ENCODE results near the gene RUBCNL.

Gene RUBCNL

DNA sequence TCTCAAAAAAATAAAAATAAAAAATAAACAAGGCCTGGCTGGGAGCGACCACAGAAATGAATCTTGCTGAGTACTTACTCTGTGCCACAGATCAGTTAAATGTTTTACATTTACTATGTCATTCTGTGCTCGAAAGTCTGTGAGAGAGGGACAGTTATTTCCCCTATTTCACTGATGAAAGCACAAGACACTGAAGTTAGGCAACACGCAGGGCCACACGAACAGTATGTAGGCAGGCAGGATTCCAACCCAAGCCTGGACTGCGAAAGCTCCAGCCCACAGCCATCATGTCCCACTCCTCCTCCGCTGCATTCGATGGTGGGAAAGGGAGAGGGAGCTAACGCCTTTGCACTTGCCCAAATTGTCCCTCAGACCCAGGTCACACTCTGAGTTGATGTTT lies 34.2 kb downstream of the RUBCNL start:
- H3K9me3 ChIP-seq (ENCODE audit: severe bottlenecking): no peaks in the 10 kb centered on the region
- no peak for DNase-seq
- no peaks in the 10 kb centered on the region for H3K27me3 ChIP-seq (ENCODE audit: insufficient read depth, low read depth, severe bottlenecking)
- no peak overlapping the region for H3K27ac ChIP-seq
- no peak for TF ChIP-seq CTCF (IDR thresholded peaks at IDR 0.05; ENCODE audit: low read depth, low read length)
- H3K36me3 ChIP-seq: no peaks in the 10 kb centered on the region
- H3K4me3 ChIP-seq (ENCODE audit: low read depth, low read length): no peak overlapping the region

DNA sequence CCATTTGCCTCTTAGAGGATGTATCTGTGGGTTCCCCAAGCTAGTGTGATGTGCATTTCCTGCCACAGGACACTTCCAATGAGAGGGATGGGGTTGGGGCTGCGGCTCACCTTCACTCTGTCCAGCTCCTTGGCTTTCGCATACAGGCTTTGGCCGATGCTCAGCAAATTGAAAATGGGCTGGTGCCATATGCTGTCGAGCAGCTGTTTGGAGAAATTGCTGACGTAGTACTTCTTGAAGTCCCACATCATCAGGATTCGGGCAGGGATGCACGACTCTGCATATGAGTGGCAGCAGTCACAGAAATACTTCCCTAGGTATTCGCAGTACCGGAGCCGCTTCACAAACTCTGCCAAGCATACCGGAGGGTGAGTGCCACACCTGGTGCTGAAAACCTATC lies 37.0 kb downstream of the RUBCNL start:
- no peak for DNase-seq
- no peak overlapping the region for H3K27ac ChIP-seq
- H3K9me3 ChIP-seq (ENCODE audit: severe bottlenecking): no peaks in the 10 kb centered on the region
- no peaks in the 10 kb centered on the region for H3K36me3 ChIP-seq
- H3K27me3 ChIP-seq (ENCODE audit: insufficient read depth, low read depth, severe bottlenecking): no peaks in the 10 kb centered on the region
- H3K4me3 ChIP-seq (ENCODE audit: low read depth, low read length): no peak overlapping the region
- TF ChIP-seq CTCF (IDR thresholded peaks at IDR 0.05; ENCODE audit: low read depth, low read length): no peak

DNA sequence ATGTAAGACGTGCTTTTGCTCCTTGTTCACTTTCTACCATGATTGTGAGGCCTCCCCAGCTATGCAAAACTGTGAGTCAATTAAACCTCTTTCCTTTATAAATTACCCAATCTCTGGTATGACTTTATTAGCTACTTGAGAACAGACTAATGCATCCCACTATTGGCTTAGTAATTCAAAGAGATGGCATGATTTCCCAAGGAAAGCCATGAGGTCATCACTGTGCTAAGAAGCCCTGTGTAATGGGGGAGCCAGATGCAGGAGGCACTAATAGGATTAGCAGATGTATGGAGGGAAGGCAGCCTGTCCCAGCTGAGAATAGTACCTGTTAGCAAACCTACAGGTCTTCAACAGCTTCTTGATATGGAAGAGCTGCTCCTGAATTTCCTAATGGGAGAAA lies 38.1 kb downstream of the RUBCNL start:
- TF ChIP-seq CTCF (IDR thresholded peaks at IDR 0.05; ENCODE audit: low read depth, low read length): no peak
- no peaks in the 10 kb centered on the region for H3K27me3 ChIP-seq (ENCODE audit: insufficient read depth, low read depth, severe bottlenecking)
- H3K4me3 ChIP-seq (ENCODE audit: low read depth, low read length): no peak overlapping the region
- H3K27ac ChIP-seq: no peak overlapping the region
- DNase-seq: peak; percentile 71
- H3K36me3 ChIP-seq: no peaks in the 10 kb centered on the region
- no peaks in the 10 kb centered on the region for H3K9me3 ChIP-seq (ENCODE audit: severe bottlenecking)

- Histone ChIP-seq H3K4me3 (ENCODE audit: low read depth, low read length) (no peak overlapping the region), H3K9me3 (ENCODE audit: severe bottlenecking) (no peaks in the 10 kb centered on the region), H3K27me3 (ENCODE audit: insufficient read depth, low read depth, severe bottlenecking) (no peaks in the 10 kb centered on the region), H3K27ac (no peak overlapping the region), H3K36me3 (no peaks in the 10 kb centered on the region)
- DNase-seq: no peak
- no peak for TF ChIP-seq CTCF (IDR thresholded peaks at IDR 0.05; ENCODE audit: low read depth, low read length)
Observed at GRCh38 chr13:46347277-46347676, 39.8 kb downstream of the RUBCNL start.

DNA sequence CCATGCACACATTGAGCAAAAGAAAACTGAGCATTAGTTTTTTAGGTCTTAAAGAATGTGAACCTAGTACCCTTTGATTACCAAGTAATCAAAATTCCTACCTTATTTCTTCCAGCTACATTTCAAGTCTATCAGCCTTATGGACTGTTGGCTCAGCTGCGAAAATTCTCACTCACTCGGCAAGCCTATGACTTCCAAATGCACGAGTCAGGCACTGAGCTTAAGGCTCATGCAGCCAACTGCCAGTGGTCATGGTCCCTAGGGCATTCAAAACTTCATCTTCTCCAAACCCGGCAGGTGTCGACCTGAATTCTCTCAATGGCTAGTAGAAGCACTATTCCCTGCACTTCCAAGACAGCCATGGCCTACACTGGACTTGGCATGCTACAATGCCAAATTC lies 41.2 kb downstream of the RUBCNL start:
- DNase-seq: no peak
- H3K9me3 ChIP-seq (ENCODE audit: severe bottlenecking): no peaks in the 10 kb centered on the region
- H3K36me3 ChIP-seq: no peaks in the 10 kb centered on the region
- H3K27me3 ChIP-seq (ENCODE audit: insufficient read depth, low read depth, severe bottlenecking): no peaks in the 10 kb centered on the region
- TF ChIP-seq CTCF (IDR thresholded peaks at IDR 0.05; ENCODE audit: low read depth, low read length): no peak
- no peak overlapping the region for H3K4me3 ChIP-seq (ENCODE audit: low read depth, low read length)
- H3K27ac ChIP-seq: no peak overlapping the region

DNA sequence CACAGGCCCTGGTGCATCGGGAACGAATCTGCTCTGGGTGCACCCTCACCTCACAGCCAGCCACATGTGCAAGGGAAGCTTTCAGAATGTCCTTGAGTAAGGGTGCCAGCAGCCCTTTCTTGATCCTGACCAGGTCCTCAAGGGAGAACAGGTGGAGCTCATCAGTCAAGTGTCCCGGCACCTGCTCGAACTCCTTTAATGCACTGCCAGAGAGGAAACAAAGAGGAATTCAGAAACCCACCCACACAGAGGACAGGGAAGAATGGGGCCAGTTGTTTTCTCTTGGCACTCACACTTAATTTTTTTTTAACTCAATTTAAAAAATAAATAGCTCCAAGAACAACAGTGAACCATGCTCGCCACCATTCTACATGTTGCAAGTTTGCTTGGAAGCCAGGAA lies 41.7 kb downstream of the RUBCNL start:
- H3K4me3 ChIP-seq (ENCODE audit: low read depth, low read length): no peak overlapping the region
- H3K9me3 ChIP-seq (ENCODE audit: severe bottlenecking): no peaks in the 10 kb centered on the region
- no peaks in the 10 kb centered on the region for H3K36me3 ChIP-seq
- H3K27me3 ChIP-seq (ENCODE audit: insufficient read depth, low read depth, severe bottlenecking): no peaks in the 10 kb centered on the region
- TF ChIP-seq CTCF (IDR thresholded peaks at IDR 0.05; ENCODE audit: low read depth, low read length): no peak
- H3K27ac ChIP-seq: no peak overlapping the region
- no peak for DNase-seq

Data from WERI-Rb-1 (cell line).